Upper lobe of right lung (tissue), 1 donor: ENCODE measurements around the gene CLDN19. TPM values are rescaled to one million over a fixed set of nuclear protein-coding genes. Genes with fewer than 3 reads are reported as not detected.
"Not testable (repeated sequence)": the region's sequence is repeated elsewhere in the genome, so short reads cannot be mapped to it uniquely, and the experiment has no call there.

Experiments used
- ATAC-seq: fragments of 200-7000 bp; cut with Tn5 transposase; one replicate; pipeline ENCODE4 v1.9.1; 2020; ENCODE audit warnings: mild to moderate bottlenecking, moderate library complexity
- DNase-seq: peaks from one replicate; pipeline ENCODE4 v3.0.0-alpha.2; 2020
- H3K27ac ChIP-seq: fragments of 200-600 bp; one replicate; pipeline ENCODE4 v1.8.0; 2022
- H3K27me3 ChIP-seq: fragments of 200-600 bp; one replicate; pipeline ENCODE4 v1.8.0; 2022; ENCODE audit warnings: mild to moderate bottlenecking
- H3K36me3 ChIP-seq: fragments of 200-600 bp; one replicate; pipeline ENCODE4 v1.8.0; 2022
- H3K4me1 ChIP-seq: fragments of 200-600 bp; one replicate; pipeline ENCODE4 v1.8.0; 2022
- H3K4me3 ChIP-seq: fragments of 200-600 bp; one replicate; pipeline ENCODE4 v1.8.0; 2022; ENCODE audit warnings: mild to moderate bottlenecking
- H3K9me3 ChIP-seq: fragments of 200-600 bp; one replicate; pipeline ENCODE4 v1.8.0; 2022
- intact Hi-C: fragments of 100-400 bp; cut with DNase I; formaldehyde crosslinking; loops from one replicate; pipeline ENCODE4 v1.11.0; 2022
- total RNA-seq: library from RNA; stranded (reverse); fragmentation: NEBNext Ultra II Directional; extraction: Animal tissue kit (Norgen Biotek cat#: 25700); gene quantifications from one replicate; pipeline ENCODE4 v1.2.1, GENCODE V29; 2021
- TF ChIP-seq, protein P1 (sequence below): fragments of 200-600 bp; IDR thresholded peaks from one replicate; pipeline ENCODE4 v1.8.0; 2022; ENCODE audit warnings: antibody characterized with exemption
- donor health status: DM: no; HTN: yes; CAD: no; lungs with severe emphysema.

CLDN19 gene
- total RNA-seq, 1 donor from 2014 or later, result not detected

GRCh38 chr1:42758641-42759040 lies 18.6 kb upstream of the CLDN19 start:
- H3K9me3 ChIP-seq, result no peaks in the 10 kb centered on the region
- no peaks in the 10 kb centered on the region for H3K27me3 ChIP-seq
- no peak overlapping the region for H3K4me3 ChIP-seq
- DNase-seq (no peak), ATAC-seq (no peak)
- intact Hi-C loops, result no loop called here
- peaks cover 74% of the 10 kb centered on the region for H3K36me3 ChIP-seq
- no peaks in the 10 kb centered on the region for H3K4me1 ChIP-seq
- TF ChIP-seq, protein P1, sequence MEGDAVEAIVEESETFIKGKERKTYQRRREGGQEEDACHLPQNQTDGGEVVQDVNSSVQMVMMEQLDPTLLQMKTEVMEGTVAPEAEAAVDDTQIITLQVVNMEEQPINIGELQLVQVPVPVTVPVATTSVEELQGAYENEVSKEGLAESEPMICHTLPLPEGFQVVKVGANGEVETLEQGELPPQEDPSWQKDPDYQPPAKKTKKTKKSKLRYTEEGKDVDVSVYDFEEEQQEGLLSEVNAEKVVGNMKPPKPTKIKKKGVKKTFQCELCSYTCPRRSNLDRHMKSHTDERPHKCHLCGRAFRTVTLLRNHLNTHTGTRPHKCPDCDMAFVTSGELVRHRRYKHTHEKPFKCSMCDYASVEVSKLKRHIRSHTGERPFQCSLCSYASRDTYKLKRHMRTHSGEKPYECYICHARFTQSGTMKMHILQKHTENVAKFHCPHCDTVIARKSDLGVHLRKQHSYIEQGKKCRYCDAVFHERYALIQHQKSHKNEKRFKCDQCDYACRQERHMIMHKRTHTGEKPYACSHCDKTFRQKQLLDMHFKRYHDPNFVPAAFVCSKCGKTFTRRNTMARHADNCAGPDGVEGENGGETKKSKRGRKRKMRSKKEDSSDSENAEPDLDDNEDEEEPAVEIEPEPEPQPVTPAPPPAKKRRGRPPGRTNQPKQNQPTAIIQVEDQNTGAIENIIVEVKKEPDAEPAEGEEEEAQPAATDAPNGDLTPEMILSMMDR, result no peak
- no peak overlapping the region for H3K27ac ChIP-seq

DNA sequence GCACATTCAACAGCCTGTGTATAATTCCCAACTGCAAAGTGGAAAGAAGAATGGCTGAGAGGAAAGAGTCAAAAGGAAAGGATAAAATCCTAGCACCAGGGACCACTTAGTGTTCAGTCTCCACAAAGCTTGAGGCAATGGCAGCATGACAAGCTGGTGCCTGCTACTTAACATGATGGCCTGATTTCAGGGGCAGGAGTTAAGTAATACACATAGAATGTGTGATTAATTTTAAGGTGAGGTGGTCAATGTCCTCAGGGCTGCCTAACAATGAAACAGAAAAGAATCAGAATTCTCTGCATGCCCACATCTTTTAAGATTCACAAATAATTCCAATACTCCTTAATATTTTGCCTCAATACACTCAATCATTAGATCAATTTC lies 17.8 kb upstream of the CLDN19 start:
- ATAC-seq, result no peak
- intact Hi-C loops, result no loop called here
- DNase-seq, result no peak
- no peaks in the 10 kb centered on the region for H3K27me3 ChIP-seq
- no peaks in the 10 kb centered on the region for H3K4me1 ChIP-seq
- H3K9me3 ChIP-seq, result no peaks in the 10 kb centered on the region
- TF ChIP-seq, protein P1, result no peak
- no peak overlapping the region for H3K27ac ChIP-seq
- no peak overlapping the region for H3K4me3 ChIP-seq
- H3K36me3 ChIP-seq, result peaks cover 81% of the 10 kb centered on the region

DNA sequence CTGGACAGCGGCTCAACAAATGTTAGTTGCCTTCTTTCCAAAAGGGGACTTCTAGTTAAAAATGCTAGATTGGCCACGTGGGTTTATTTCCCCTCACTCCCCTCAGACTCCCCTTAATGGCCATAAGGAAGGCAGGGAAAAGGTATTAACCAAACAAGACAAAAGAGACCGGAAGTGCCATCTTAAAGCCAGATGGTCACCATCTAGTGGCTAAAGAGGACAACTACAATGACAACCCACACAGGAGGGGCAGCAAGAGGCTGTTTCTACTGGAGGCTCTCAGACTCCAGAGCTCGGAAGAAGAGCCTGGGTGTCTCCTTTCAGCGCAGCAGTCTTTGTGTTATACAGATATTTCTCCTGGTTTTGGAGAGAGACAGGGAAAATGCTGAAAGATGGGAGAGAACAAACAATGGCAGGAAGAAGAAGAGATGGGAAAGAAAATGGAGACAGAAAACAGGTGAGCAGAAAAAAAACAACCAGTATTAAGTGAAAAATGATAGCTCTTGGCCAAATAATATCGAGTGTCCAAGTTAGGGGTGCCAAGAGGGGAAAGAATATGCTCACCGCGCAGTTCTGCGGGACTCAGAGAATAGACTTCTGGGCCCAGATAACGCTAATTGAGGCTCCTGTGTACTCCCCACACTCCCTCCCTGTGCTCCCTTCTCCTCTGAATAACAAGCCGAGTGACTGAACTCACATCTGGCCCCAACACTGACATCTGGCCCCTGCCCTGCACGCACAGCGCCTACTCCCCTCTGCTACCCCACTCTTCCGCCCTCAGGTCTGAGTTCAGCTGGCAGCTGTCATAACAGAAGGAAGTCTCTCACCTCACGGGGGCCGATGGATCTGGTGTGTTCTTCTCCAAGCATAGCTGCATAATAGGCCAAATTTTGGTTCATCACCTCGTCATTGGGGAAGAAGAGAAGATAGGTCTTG lies 17.2 kb upstream of the CLDN19 start:
- no peaks in the 10 kb centered on the region for H3K4me1 ChIP-seq
- ATAC-seq (peak; percentile 88), DNase-seq (no peak)
- intact Hi-C loops, result no loop called here
- no peak overlapping the region for H3K4me3 ChIP-seq
- no peaks in the 10 kb centered on the region for H3K9me3 ChIP-seq
- no peaks in the 10 kb centered on the region for H3K27me3 ChIP-seq
- no peak overlapping the region for H3K27ac ChIP-seq
- TF ChIP-seq, protein P1, result peak; percentile 64
- H3K36me3 ChIP-seq, result peaks cover 87% of the 10 kb centered on the region

GRCh38 chr1:42753070-42753469 lies 13.0 kb upstream of the CLDN19 start:
- intact Hi-C loops, result no loop called here
- Histone ChIP-seq H3K36me3 (peaks cover 80% of the 10 kb centered on the region), H3K4me3 (no peak overlapping the region), H3K27me3 (no peaks in the 10 kb centered on the region), H3K4me1 (no peaks in the 10 kb centered on the region), H3K27ac (no peak overlapping the region), H3K9me3 (no peaks in the 10 kb centered on the region)
- DNase-seq (no peak), ATAC-seq (no peak)
- TF ChIP-seq, protein P1, result no peak

- peaks cover 79% of the 10 kb centered on the region for H3K36me3 ChIP-seq
- H3K27me3 ChIP-seq, result no peaks in the 10 kb centered on the region
- no peaks in the 10 kb centered on the region for H3K4me1 ChIP-seq
- H3K27ac ChIP-seq, result no peak overlapping the region
- ATAC-seq, result no peak
- no peak for DNase-seq
- intact Hi-C loops, result no loop called here
- H3K4me3 ChIP-seq, result no peak overlapping the region
- TF ChIP-seq, protein P1, result no peak
- no peaks in the 10 kb centered on the region for H3K9me3 ChIP-seq
These were observed 12.2 kb upstream of the CLDN19 start for GRCh38 chr1:42752284-42752683.

DNA sequence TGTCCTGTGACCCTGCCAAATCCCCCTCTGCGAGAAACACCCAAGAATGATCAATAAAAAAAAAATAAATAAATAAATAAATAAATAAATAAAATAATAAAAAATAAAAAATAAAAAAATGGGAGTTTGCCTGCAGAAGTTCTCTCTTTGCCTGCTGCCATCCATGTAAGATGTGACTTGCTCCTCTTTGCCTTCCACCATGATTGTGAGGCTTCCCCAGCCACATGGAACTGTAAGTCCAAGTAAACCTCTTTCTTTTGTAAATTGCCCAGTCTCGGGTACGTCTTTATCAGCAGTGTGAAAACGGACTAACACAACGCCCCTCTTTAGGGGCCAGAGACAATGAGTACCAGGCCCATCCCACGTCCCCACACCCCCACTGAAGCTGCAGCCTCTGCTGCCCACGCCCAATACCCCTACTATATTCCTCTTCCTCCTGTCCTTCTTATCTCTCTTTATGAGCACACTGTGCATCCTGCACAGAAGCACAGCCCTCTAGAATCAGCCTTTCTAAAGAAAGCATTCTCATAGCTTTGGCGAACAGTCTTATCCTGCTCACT lies 11.6 kb upstream of the CLDN19 start:
- ATAC-seq, H3K9me3 ChIP-seq, DNase-seq, H3K27me3 ChIP-seq, H3K4me3 ChIP-seq, H3K27ac ChIP-seq, H3K4me1 ChIP-seq, intact Hi-C loops: not testable (repeated sequence)
- H3K36me3 ChIP-seq, result peaks cover 76% of the 10 kb centered on the region
